ENCODE measurements around the gene JAKMIP2. TPM values are rescaled to one million over a fixed set of nuclear protein-coding genes. Genes with fewer than 3 reads are reported as not detected.
A peak's percentile ranks its signal among the peaks of the same experiment; 100 is the strongest.

The JAKMIP2 gene
- total and polyA plus RNA-seq, 4 donors = 0.93 to 3.8 (median 2.1) TPM

DNA sequence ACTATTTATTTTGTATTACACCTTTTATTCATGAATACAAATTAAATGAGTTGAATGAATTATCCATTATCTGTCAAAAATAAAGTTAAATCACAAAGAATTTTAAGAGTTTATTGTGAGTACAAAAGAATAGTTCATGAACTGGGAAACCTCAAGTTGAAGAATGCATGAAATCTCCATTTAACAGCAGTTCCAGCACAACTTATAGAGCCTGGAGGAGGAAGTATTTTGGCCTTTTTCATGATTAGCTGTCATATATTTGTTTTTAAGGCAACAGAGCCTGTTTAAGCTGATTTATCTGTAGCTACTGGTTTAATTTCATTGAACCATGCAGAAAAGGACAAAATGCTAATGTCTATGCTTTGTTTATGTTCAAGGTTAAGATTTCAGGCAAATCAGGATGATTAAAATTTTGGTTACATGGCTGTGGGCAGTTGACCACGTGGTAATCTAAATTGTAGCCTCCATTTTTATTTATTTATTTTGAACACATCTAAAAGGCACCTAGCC lies 36.8 kb upstream of the JAKMIP2 start:
- no peak overlapping the region for H3K4me3 ChIP-seq
- H3K4me1 ChIP-seq (ENCODE audit: control insufficient read depth in 5 of 5, insufficient read depth in 5 of 5, low read length in 5 of 5) = peaks cover 0 to 9% (median 0%) of the 10 kb centered on the region in 5 donors
- no peaks in the 10 kb centered on the region for H3K9me3 ChIP-seq (ENCODE audit: control insufficient read depth in 4 of 4, insufficient read depth in 3 of 4, low read length in 3 of 4)
- 46 to 67% methylated on average over 1 of the region's 1 CpG for WGBS, 2 donors
- ATAC-seq (ENCODE audit: insufficient read depth, low FRiP score) (no peak), DNase-seq (peak in 2 of 3 donors; percentile 38 to 43)
- H3K27me3 ChIP-seq (ENCODE audit: control insufficient read depth in 3 of 3, insufficient read depth in 3 of 3, low read length in 2 of 3) = no peaks in the 10 kb centered on the region
- no peak overlapping the region for H3K27ac ChIP-seq (ENCODE audit: low read depth in 1 of 2, low read length in 1 of 2)
- H3K9ac ChIP-seq (ENCODE audit: insufficient read depth in 1 of 2, low read length in 2 of 2) = no peak overlapping the region
- no peak for TF ChIP-seq CTCF (IDR thresholded peaks at IDR 0.05; ENCODE audit: control extremely low read depth, extremely low read depth)
- no peaks in the 10 kb centered on the region for H3K36me3 ChIP-seq (ENCODE audit: control insufficient read depth in 4 of 4, insufficient read depth in 4 of 4, low read length in 4 of 4)

GRCh38 chr5:147818290-147818689 lies 35.8 kb upstream of the JAKMIP2 start:
- WGBS, 2 donors = 65 to 74% methylated on average over 1 of the region's 1 CpG
- ATAC-seq (ENCODE audit: insufficient read depth, low FRiP score) (no peak), DNase-seq (no peak)
- H3K9ac ChIP-seq (ENCODE audit: insufficient read depth in 1 of 2, low read length in 2 of 2) = no peak overlapping the region
- TF ChIP-seq CTCF (IDR thresholded peaks at IDR 0.05; ENCODE audit: control extremely low read depth, extremely low read depth) = no peak
- H3K27ac ChIP-seq (ENCODE audit: low read depth in 1 of 2, low read length in 1 of 2) = no peak overlapping the region
- no peak overlapping the region for H3K4me3 ChIP-seq
- H3K4me1 ChIP-seq (ENCODE audit: control insufficient read depth in 5 of 5, insufficient read depth in 5 of 5, low read length in 5 of 5) = peaks cover 0 to 9% (median 0%) of the 10 kb centered on the region in 5 donors
- no peaks in the 10 kb centered on the region for H3K36me3 ChIP-seq (ENCODE audit: control insufficient read depth in 4 of 4, insufficient read depth in 4 of 4, low read length in 4 of 4)
- H3K27me3 ChIP-seq (ENCODE audit: control insufficient read depth in 3 of 3, insufficient read depth in 3 of 3, low read length in 2 of 3) = no peaks in the 10 kb centered on the region
- no peaks in the 10 kb centered on the region for H3K9me3 ChIP-seq (ENCODE audit: control insufficient read depth in 4 of 4, insufficient read depth in 3 of 4, low read length in 3 of 4)

GRCh38 chr5:147813696-147814095 lies 31.2 kb upstream of the JAKMIP2 start:
- DNase-seq (no peak), ATAC-seq (ENCODE audit: insufficient read depth, low FRiP score) (no peak)
- 84 to 91% methylated on average over 1 of the region's 1 CpG for WGBS, 2 donors
- H3K9me3 ChIP-seq (ENCODE audit: control insufficient read depth in 4 of 4, insufficient read depth in 3 of 4, low read length in 3 of 4) = no peaks in the 10 kb centered on the region
- TF ChIP-seq CTCF (IDR thresholded peaks at IDR 0.05; ENCODE audit: control extremely low read depth, extremely low read depth) = no peak
- H3K4me3 ChIP-seq = no peak overlapping the region
- H3K27me3 ChIP-seq (ENCODE audit: control insufficient read depth in 3 of 3, insufficient read depth in 3 of 3, low read length in 2 of 3) = no peaks in the 10 kb centered on the region
- no peak overlapping the region for H3K9ac ChIP-seq (ENCODE audit: insufficient read depth in 1 of 2, low read length in 2 of 2)
- no peaks in the 10 kb centered on the region for H3K36me3 ChIP-seq (ENCODE audit: control insufficient read depth in 4 of 4, insufficient read depth in 4 of 4, low read length in 4 of 4)
- no peak overlapping the region for H3K27ac ChIP-seq (ENCODE audit: low read depth in 1 of 2, low read length in 1 of 2)
- H3K4me1 ChIP-seq (ENCODE audit: control insufficient read depth in 5 of 5, insufficient read depth in 5 of 5, low read length in 5 of 5) = no peaks in the 10 kb centered on the region

All from lung (tissue), 12 donors.